Activated naive CD8-positive, alpha-beta T cell treated with anti-CD3 and anti-CD28 coated beads, Interleukin-2, amount 10 ng/mL, durations not matched to agents 7 days and 5 days (primary cell): ENCODE measurements around the gene CHAF1A. TPM values are rescaled to one million over a fixed set of nuclear protein-coding genes. Genes with fewer than 3 reads are reported as not detected.

Experiments used
- ATAC-seq: fragments of 150-1000 bp; cut with Tn5 transposase; one replicate; pipeline ENCODE4 v1.10.0; 2021; ENCODE audit warnings: low read depth, moderate library complexity
- POLR2A ChIA-PET: fragments of 350-600 bp; sonication (Branson Sonifier 250); formaldehyde crosslinking; loops from one replicate; lab custom pipeline; 2021; ENCODE audit warnings: antibody characterized with exemption; lab: Charles Lee
- DNase-seq: peaks from one replicate; pipeline ENCODE4 v3.0.0; 2021
- H3K27ac Mint-ChIP-seq: one replicate; pipeline ENCODE4 v1.8.0; 2022; ENCODE audit warnings: mild to moderate bottlenecking, mixed read lengths
- H3K27me3 Mint-ChIP-seq: one replicate; pipeline ENCODE4 v1.8.0; 2022; ENCODE audit warnings: mild to moderate bottlenecking, moderate library complexity, mixed read lengths
- H3K36me3 Mint-ChIP-seq: one replicate; pipeline ENCODE4 v1.8.0; 2021; ENCODE audit warnings: mild to moderate bottlenecking, mixed read lengths
- H3K4me1 Mint-ChIP-seq: one replicate; pipeline ENCODE4 v1.8.0; 2021; ENCODE audit warnings: mixed read lengths
- H3K4me3 Mint-ChIP-seq: one replicate; pipeline ENCODE4 v1.8.0; 2022; ENCODE audit warnings: mild to moderate bottlenecking, moderate library complexity, mixed read lengths
- H3K9me3 Mint-ChIP-seq: one replicate; pipeline ENCODE4 v1.8.0; 2021; ENCODE audit warnings: mixed read lengths
- microRNA-seq: library from miRNA; unstranded; fragments of <30 nt; microRNA quantifications from one replicate; pipeline ENCODE4 v1.2.0, GENCODE V29; 2022
- total RNA-seq, 2 experiments: library from RNA; stranded (reverse); gene quantifications; one replicate each; pipeline ENCODE4 v1.2.3, GENCODE V29; 2021

CHAF1A gene
- total RNA-seq, 2 experiments from 2014 or later, result 77.0 to 79.1 TPM

DNA sequence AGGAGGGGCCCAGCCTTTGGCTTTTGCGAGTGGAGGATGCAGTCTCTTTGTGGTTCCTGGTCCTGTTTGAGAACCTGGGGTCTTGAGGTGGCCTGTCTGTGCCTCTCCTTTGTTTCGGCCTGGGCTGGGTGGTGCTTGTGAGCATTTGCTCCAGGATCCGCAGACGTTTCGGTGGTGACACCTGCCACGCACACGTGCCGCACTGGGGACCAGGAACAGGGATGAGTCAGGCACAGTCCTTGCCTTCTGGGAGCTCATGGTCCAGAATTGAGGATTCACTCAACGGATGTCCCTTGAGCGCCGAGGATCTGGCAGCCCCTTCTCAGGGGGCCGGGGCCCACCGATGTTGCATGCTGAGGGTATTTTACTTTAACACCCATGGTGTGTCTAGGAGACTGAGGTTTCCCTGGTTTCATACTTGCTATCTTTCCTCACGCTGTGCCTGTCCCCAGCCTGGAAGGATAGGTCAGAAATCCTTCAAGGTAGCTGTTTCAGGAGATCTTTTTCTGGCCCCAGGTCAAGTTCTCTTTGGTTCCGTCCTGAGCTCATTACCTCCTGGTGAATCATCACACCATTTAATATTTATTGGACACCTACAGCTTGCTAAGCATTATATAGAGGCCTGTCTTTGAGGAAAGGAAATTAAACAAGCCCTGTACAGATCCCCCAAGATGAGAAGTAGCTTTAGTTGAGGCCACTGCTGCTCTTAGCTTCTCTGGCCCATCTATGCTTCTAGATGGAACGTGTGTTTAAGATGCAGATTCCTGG lies 74.8 kb downstream of the CHAF1A start:
- Mint-ChIP-seq H3K4me3 (no peak overlapping the region), H3K4me1 (peaks cover 15% of the 10 kb centered on the region), H3K36me3 (peaks cover 9% of the 10 kb centered on the region), H3K27me3 (no peaks in the 10 kb centered on the region), H3K9me3 (no peaks in the 10 kb centered on the region), H3K27ac (no peak overlapping the region)
- DNase-seq (no peak), ATAC-seq (no peak)
- POLR2A ChIA-PET, result no interaction called here

DNA sequence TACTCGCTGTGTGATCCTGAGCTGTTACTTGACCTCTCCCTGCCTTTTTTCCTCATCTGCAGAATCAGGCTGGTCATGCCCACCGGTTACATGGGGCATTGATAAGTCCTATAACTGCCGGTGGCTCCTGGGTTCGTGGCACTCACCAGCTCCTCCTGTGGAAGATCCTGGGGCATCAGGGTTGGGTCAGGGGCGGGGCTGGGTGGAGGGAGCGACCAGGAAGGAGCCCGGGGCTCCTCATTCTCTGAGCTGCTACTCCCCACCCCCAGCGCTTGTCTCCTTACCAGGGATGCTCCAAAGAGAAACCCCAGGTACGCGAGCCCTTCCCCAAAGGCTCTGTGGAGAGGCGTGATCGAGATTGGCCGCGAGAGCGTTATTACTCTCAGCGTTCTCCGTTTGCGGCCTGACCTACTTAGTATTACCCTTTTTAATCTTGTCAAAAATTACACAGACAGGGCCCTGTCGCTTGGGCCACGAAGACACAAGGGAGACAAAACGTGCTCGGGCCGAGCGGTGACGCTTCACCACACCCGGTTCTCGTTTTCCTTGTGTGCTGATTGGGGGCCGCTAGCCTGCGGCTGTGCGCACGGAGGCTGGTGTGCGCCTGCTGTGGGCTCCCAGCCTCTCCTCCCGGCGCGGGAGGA lies 80.4 kb downstream of the CHAF1A start:
- no peak for ATAC-seq
- POLR2A ChIA-PET, result interaction anchor here (1.1 kb wide), 1 partner anchor 11 kb away, joined by 3 read pairs; no protein-coding TSS in a partner anchor
- no peak for DNase-seq
- peaks cover 7% of the 10 kb centered on the region for H3K36me3 Mint-ChIP-seq
- no peak overlapping the region for H3K27ac Mint-ChIP-seq
- H3K4me1 Mint-ChIP-seq, result no peaks in the 10 kb centered on the region
- H3K9me3 Mint-ChIP-seq, result no peaks in the 10 kb centered on the region
- no peak overlapping the region for H3K4me3 Mint-ChIP-seq
- H3K27me3 Mint-ChIP-seq, result no peaks in the 10 kb centered on the region

GRCh38 chr19:4483385-4483784 lies 80.9 kb downstream of the CHAF1A start:
- no peaks in the 10 kb centered on the region for H3K27me3 Mint-ChIP-seq
- no peak overlapping the region for H3K4me3 Mint-ChIP-seq
- POLR2A ChIA-PET, result no interaction called here
- no peaks in the 10 kb centered on the region for H3K4me1 Mint-ChIP-seq
- peaks cover 7% of the 10 kb centered on the region for H3K36me3 Mint-ChIP-seq
- ATAC-seq (no peak), DNase-seq (no peak)
- no peaks in the 10 kb centered on the region for H3K9me3 Mint-ChIP-seq
- no peak overlapping the region for H3K27ac Mint-ChIP-seq

DNA sequence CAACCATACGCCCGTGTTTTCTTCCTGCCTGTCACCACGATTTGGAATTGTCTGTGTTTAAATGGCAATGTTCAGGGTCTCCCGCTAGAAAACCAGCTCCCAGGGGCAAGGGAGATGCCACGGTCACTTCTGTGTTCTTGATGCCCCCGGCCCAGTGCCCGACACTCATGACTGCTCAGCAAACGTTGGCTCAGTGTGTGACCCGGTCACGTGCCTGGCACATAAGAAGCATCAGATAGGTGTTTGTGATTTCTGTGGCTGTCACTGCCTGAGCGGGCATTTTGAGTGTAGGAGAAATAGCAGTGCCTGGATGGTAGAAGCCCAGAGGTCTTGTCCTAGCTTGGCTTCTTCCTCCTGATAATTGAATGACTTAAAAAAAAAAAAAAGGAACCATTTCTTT lies 85.1 kb downstream of the CHAF1A start:
- Mint-ChIP-seq H3K27ac (no peak overlapping the region), H3K9me3 (no peaks in the 10 kb centered on the region), H3K4me1 (no peaks in the 10 kb centered on the region), H3K4me3 (no peak overlapping the region), H3K27me3 (no peaks in the 10 kb centered on the region), H3K36me3 (peaks cover 10% of the 10 kb centered on the region)
- POLR2A ChIA-PET, result interaction anchor here (0.7 to 0.8 kb wide), 2 partner anchors 143 to 168 kb away, joined by 3 read pairs; no protein-coding TSS in a partner anchor
- DNase-seq (no peak), ATAC-seq (no peak)

DNA sequence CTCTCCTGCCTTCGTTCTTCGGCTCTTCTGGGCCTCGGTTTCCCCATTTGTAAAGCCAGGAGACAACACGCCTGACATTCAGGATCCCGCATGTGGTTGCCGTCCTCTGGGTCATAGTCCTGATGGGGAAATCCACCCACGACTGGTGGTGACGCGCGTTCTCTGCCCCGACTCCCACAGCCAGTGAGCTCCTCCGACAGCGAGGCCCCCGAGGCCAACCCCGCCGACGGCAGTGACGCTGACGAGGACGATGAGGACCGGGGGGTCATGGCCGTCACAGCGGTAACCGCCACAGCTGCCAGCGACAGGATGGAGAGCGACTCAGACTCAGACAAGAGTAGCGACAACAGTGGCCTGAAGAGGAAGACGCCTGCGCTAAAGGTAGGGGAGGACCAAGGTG lies 86.1 kb downstream of the CHAF1A start:
- DNase-seq (no peak), ATAC-seq (no peak)
- Mint-ChIP-seq H3K4me1 (no peaks in the 10 kb centered on the region), H3K4me3 (no peak overlapping the region), H3K27me3 (no peaks in the 10 kb centered on the region), H3K9me3 (no peaks in the 10 kb centered on the region), H3K27ac (no peak overlapping the region), H3K36me3 (peaks cover 8% of the 10 kb centered on the region)
- POLR2A ChIA-PET, result interaction anchor here (0.6 kb wide), 2 partner anchors 69 to 1194 kb away, joined by 3 read pairs; no protein-coding TSS in a partner anchor

GRCh38 chr19:4491446-4491845 lies 89.0 kb downstream of the CHAF1A start:
- Mint-ChIP-seq H3K36me3 (peaks cover 2% of the 10 kb centered on the region), H3K27me3 (no peaks in the 10 kb centered on the region), H3K9me3 (no peaks in the 10 kb centered on the region), H3K27ac (no peak overlapping the region), H3K4me1 (no peaks in the 10 kb centered on the region), H3K4me3 (no peak overlapping the region)
- POLR2A ChIA-PET, result no interaction called here
- ATAC-seq (no peak), DNase-seq (no peak)

- POLR2A ChIA-PET, result no interaction called here
- no peaks in the 10 kb centered on the region for H3K4me1 Mint-ChIP-seq
- no peaks in the 10 kb centered on the region for H3K27me3 Mint-ChIP-seq
- H3K9me3 Mint-ChIP-seq, result no peaks in the 10 kb centered on the region
- DNase-seq (no peak), ATAC-seq (no peak)
- H3K36me3 Mint-ChIP-seq, result peaks cover 2% of the 10 kb centered on the region
- no peak overlapping the region for H3K27ac Mint-ChIP-seq
- H3K4me3 Mint-ChIP-seq, result no peak overlapping the region
These were observed 90.1 kb downstream of the CHAF1A start for GRCh38 chr19:4492337-4493103.

Small RNAs within 50 kb of the gene (microRNA-seq; reads per million reads assigned to microRNA genes)
- 4.9 reads per million for gene MIR4746

Other genes starting within 250 kb of the CHAF1A start
- gene CREB3L3, start 249.0 kb upstream of the CHAF1A start, total RNA-seq, result not detected
- gene SIRT6, start 220.1 kb upstream of the CHAF1A start, total RNA-seq, result 10 to 100 TPM; 30.1 to 37.5 TPM
- gene ANKRD24, start 220.0 kb upstream of the CHAF1A start, total RNA-seq, result 1 to 10 TPM; 1.5 to 1.7 TPM
- under 1 TPM; 0.33 to 0.34 TPM for gene EBI3, start 173.1 kb upstream of the CHAF1A start, total RNA-seq
- gene YJU2, start 155.6 kb upstream of the CHAF1A start, total RNA-seq, result 10 to 100 TPM; 27.9 to 29.0 TPM
- not detected for gene SHD, start 123.4 kb upstream of the CHAF1A start, total RNA-seq
- 10 to 100 TPM; 49.3 to 50.5 TPM for gene TMIGD2, start 100.3 kb upstream of the CHAF1A start, total RNA-seq
- gene FSD1, start 98.0 kb upstream of the CHAF1A start, total RNA-seq, result 10 to 100 TPM; 20.8 to 21.8 TPM
- gene STAP2, start 63.8 kb upstream of the CHAF1A start, total RNA-seq, result 1 to 10 TPM; 8.4 to 8.8 TPM
- gene MPND, start 59.1 kb upstream of the CHAF1A start, total RNA-seq, result 10 to 100 TPM; 23.7 to 26.2 TPM
- 10 to 100 TPM; 54.6 to 56.8 TPM for gene SH3GL1, start 2.1 kb upstream of the CHAF1A start, total RNA-seq
- 10 to 100 TPM; 50.0 to 56.7 TPM for gene UBXN6, start 55.2 kb downstream of the CHAF1A start, total RNA-seq
- gene HDGFL2, start 69.7 kb downstream of the CHAF1A start, total RNA-seq, result 10 to 100 TPM; 56.5 to 58.0 TPM
- under 1 TPM; 0.06 to 0.11 TPM for gene PLIN4, start 115.8 kb downstream of the CHAF1A start, total RNA-seq
- 1 to 10 TPM in 1 of 2 experiments, under 1 TPM in 1; 0.37 to 1.1 TPM for gene PLIN5, start 132.6 kb downstream of the CHAF1A start, total RNA-seq
- gene LRG1, start 137.4 kb downstream of the CHAF1A start, total RNA-seq, result not detected
- 1 to 10 TPM in 1 of 2 experiments, under 1 TPM in 1; 1.00 to 1.3 TPM for gene SEMA6B, start 157.0 kb downstream of the CHAF1A start, total RNA-seq
- gene TNFAIP8L1, start 236.9 kb downstream of the CHAF1A start, total RNA-seq, result 10 to 100 TPM; 18.9 to 19.5 TPM